Mucosa of stomach (tissue), 1 donor: ENCODE results near the gene NFKBIA.
"Not testable (repeated sequence)": the region's sequence is repeated elsewhere in the genome, so short reads cannot be mapped to it uniquely, and the experiment has no call there.

Experiments used
- H3K27me3 ChIP-seq: one replicate; pipeline ENCODE4 v1.7.0; 2013; ENCODE audit warnings: mild to moderate bottlenecking, low read length; ENCODE audit not compliant: control insufficient read depth, insufficient read depth
- H3K36me3 ChIP-seq: one replicate; pipeline ENCODE4 v1.7.0; 2013; ENCODE audit warnings: low read length; ENCODE audit not compliant: control insufficient read depth, insufficient read depth
- H3K4me1 ChIP-seq: one replicate; pipeline ENCODE4 v1.7.0; 2013; ENCODE audit warnings: mild to moderate bottlenecking, low read length; ENCODE audit not compliant: control insufficient read depth, insufficient read depth
- H3K4me3 ChIP-seq: one replicate; pipeline ENCODE4 v1.7.0; 2013; ENCODE audit warnings: low read length
- H3K9ac ChIP-seq: one replicate; pipeline ENCODE4 v1.7.0; 2013; ENCODE audit warnings: mild to moderate bottlenecking, low read length, moderate library complexity
- H3K9me3 ChIP-seq: one replicate; pipeline ENCODE4 v1.7.0; 2013; ENCODE audit warnings: mild to moderate bottlenecking, low read length, moderate library complexity; ENCODE audit not compliant: control insufficient read depth
- donor health status: Pancreatic carcinoma.

Gene NFKBIA

DNA sequence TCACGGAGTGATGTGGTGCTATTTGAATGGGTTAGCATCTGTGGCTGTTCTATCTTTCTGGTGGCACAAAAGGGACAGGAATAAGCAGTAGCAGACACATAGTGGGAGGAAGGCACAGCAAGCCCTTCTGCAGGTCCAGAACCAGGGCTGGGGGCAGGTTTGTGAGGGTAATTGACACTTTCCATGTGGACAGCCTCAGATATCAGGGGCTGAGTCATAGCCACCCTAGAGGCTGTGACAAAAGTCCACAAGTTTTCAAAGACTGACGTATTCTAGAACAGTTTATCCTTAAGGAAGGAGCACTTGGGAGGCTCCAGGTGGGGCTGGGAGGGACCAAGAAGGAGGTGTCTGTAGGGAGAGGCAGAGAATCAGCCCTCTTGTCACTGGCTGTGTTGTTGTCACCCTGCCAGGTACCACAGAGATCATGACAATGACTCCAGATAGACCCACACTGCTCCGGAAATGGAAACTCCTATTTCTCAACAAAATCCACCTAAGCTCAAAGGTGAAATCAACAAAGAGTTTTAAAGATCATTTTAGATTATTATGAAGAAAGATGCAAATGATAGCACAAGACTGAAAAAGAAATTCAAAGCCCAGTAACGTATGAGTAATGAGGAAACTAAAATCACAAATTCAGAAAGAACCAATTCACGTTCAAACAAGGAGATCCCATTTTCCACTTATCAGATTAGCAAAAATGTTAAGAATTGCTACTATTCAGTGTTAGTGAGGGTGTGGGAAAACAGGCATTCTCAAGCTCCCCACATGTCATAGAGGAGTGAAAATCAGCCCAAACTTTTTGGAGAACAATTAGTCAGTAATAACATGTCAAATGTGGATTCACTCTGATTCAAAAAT lies 48.3 kb downstream of the NFKBIA start:
- Histone ChIP-seq H3K36me3 (no peaks in the 10 kb centered on the region), H3K9ac (no peak overlapping the region), H3K4me3 (no peak overlapping the region), H3K4me1 (peaks cover 23% of the 10 kb centered on the region), H3K27me3 (no peaks in the 10 kb centered on the region), H3K9me3 (no peaks in the 10 kb centered on the region)

DNA sequence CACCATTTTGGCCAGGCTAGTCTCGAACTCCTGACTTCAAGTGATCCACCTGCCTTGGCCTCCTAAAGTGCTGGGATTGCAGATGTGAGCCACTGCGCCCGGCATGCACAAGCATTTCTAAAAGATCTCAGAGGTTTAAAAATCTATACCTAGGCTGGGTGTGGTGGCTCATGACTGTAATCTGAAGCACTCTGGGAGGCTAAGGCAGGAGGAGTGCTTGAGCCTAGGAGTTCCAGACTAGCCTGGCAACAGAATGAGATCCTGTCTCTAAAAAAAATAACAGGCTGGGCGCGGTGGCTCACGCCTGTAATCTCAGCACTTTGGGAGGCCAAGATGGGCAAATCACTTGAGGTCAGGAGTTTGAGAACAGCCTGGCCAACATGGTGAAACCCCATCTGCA lies 49.3 kb downstream of the NFKBIA start:
- peaks cover 23% of the 10 kb centered on the region for H3K4me1 ChIP-seq
- not testable (repeated sequence) for H3K36me3 ChIP-seq, H3K4me3 ChIP-seq, H3K9ac ChIP-seq, H3K9me3 ChIP-seq, H3K27me3 ChIP-seq

- Histone ChIP-seq H3K9ac (no peak overlapping the region), H3K27me3 (no peaks in the 10 kb centered on the region), H3K36me3 (no peaks in the 10 kb centered on the region), H3K9me3 (no peaks in the 10 kb centered on the region), H3K4me3 (no peak overlapping the region), H3K4me1 (peaks cover 23% of the 10 kb centered on the region)
These were observed 51.0 kb downstream of the NFKBIA start for GRCh38 chr14:35353409-35354172.

DNA sequence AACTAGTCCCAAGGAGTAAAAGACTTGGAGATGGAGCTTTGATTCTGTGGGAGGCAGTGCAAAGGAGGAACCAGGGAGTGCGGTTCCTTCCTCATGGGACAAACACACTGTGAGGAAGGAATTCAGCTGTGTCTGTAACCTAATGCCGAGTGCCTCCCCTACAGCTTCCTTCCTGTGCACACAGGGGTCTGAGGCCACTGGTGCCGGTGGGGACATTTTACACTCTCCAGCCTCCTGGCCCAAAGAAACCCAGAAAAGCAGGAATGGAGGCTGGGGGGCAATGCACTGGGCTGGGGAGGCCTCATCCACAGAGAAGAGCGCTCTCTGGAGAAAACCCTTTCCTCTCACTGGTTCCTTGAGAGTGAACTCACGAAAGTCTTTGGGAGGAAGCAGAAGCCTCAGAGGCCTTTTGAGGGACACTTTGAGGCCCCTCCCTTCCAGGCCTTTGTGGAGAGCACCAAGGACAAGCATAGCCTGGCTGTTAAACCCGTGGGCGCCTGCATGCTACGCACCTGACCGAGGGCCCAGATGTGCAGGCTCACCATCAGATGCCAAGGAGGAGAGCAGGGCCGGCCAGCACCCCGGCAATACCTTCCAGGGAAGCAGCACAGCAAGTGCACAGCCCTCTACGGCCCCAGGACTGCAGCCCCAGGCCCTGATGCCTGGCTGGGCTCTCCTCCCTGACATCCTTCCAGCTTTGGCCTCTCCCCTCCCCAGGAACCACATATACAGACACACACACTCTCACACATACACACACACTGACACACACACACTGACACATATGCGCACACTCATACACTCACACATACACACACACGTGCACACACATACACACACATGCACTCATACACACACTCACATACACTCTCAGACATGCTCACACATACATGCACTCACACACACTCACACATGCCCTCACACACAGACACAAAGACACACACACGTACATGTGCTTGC lies 52.0 kb downstream of the NFKBIA start:
- Histone ChIP-seq H3K9ac (no peak overlapping the region), H3K4me1 (peaks cover 29% of the 10 kb centered on the region), H3K27me3 (no peaks in the 10 kb centered on the region), H3K9me3 (no peaks in the 10 kb centered on the region), H3K36me3 (no peaks in the 10 kb centered on the region), H3K4me3 (no peak overlapping the region)

DNA sequence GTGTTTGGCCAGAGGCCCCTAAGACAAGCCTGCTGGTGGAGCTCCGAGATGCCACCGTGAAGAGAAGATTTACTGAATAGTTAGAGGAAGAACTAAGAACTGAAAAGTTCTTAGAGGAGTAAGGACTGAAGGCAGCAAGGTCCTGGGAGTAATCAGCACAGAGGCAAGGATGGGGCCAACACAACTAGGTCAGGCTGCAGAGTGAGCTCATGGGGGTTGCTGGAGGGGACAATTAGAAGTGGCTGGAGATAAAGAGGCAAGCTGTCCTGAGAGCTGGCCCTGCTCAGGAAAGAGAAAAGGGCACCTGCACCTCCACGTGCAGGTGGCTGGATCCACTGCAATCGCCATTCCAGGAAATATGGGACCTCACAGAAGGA lies 52.7 kb downstream of the NFKBIA start:
- no peaks in the 10 kb centered on the region for H3K36me3 ChIP-seq
- H3K4me1 ChIP-seq: peaks cover 33% of the 10 kb centered on the region
- no peak overlapping the region for H3K9ac ChIP-seq
- H3K9me3 ChIP-seq: no peaks in the 10 kb centered on the region
- no peaks in the 10 kb centered on the region for H3K27me3 ChIP-seq
- H3K4me3 ChIP-seq: no peak overlapping the region
